ENCODE results near the gene EMSY.

DNA sequence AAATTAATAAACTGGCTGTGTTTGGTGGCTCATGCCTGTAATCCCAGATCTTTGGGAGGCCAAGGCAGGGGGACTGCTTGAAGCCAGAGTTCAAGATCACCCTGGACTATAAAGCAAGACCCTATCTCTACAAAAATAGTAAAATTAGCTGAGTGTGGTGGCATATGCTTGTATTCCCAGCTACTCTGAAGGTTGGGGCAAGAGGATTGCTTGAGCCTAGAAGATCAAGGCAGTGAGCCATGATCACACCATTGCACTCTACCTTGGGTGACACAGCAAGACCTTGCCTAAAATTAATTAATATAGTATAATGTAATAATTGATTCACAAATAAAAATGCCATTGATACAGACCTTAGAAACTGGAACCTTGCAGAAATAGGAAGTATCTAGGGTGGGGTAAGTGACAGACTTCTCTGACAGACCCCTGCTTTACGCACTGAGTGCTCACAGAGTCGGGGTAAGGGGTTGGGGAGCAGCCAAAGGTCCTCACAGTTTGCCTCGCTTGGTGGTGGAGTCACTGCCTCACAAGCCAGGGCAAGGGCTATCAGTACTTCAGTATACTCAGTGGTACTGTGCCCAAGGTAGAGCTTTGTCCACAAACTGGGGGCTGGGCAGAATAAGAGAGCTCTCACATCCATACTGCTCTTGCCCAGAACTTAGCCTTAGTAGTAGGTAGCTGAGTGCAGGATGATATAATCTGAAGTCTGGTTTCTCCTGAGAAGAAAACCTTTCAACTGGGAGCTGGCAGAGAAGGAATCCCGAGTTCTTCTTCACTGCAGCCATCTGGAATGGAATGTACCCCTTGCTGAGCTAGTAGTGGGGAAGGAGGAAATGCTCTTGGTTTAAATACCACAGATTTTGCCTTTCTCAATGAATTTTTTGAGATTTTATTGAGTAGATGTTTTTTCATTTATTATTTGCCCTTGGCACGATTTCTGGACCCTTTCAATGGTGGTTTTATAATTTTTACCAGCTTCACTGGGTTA is 65.5 kb downstream of the EMSY start:
- TF ChIP-seq, protein P1, sequence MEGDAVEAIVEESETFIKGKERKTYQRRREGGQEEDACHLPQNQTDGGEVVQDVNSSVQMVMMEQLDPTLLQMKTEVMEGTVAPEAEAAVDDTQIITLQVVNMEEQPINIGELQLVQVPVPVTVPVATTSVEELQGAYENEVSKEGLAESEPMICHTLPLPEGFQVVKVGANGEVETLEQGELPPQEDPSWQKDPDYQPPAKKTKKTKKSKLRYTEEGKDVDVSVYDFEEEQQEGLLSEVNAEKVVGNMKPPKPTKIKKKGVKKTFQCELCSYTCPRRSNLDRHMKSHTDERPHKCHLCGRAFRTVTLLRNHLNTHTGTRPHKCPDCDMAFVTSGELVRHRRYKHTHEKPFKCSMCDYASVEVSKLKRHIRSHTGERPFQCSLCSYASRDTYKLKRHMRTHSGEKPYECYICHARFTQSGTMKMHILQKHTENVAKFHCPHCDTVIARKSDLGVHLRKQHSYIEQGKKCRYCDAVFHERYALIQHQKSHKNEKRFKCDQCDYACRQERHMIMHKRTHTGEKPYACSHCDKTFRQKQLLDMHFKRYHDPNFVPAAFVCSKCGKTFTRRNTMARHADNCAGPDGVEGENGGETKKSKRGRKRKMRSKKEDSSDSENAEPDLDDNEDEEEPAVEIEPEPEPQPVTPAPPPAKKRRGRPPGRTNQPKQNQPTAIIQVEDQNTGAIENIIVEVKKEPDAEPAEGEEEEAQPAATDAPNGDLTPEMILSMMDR (IDR thresholded peaks at IDR 0.05) = no peak
- TF ChIP-seq POLR2A (IDR thresholded peaks at IDR 0.05) = no peak
